ENCODE results near the gene FAM53B. TPM values are rescaled to one million over a fixed set of nuclear protein-coding genes. Genes with fewer than 3 reads are reported as not detected.

FAM53B gene
- total RNA-seq, 4 donors from 2014 or later, result 72.7 to 92.1 (median 80.5) TPM

GRCh38 chr10:124693801-124694416, 50.3 kb downstream of the FAM53B start:
- Histone ChIP-seq H3K27me3 (no peaks in the 10 kb centered on the region), H3K36me3 (peaks cover 0 to 40% (median 0%) of the 10 kb centered on the region in 3 donors), H3K4me3 (no peak overlapping the region), H3K4me1 (peaks cover 0 to 34% (median 27%) of the 10 kb centered on the region in 4 donors), H3K9me3 (no peaks in the 10 kb centered on the region), H3K27ac (peak overlapping the region; percentile 38 to 83 (median 47))
- TF ChIP-seq POLR2A (IDR thresholded peaks at IDR 0.05), result no peak
- no peak for TF ChIP-seq CTCF (IDR thresholded peaks at IDR 0.05)
- no peak for DNase-seq

- no peak for DNase-seq
- H3K4me1 ChIP-seq, result peaks cover 0 to 33% (median 23%) of the 10 kb centered on the region in 4 donors
- TF ChIP-seq POLR2A (IDR thresholded peaks at IDR 0.05), result no peak
- TF ChIP-seq CTCF (IDR thresholded peaks at IDR 0.05), result no peak
- H3K27ac ChIP-seq, result peak overlapping the region in 1 of 4 donors; percentile 83
- no peaks in the 10 kb centered on the region for H3K27me3 ChIP-seq
- peaks cover 0 to 40% (median 0%) of the 10 kb centered on the region in 3 donors for H3K36me3 ChIP-seq
- H3K9me3 ChIP-seq, result no peaks in the 10 kb centered on the region
- no peak overlapping the region for H3K4me3 ChIP-seq
Measured at GRCh38 chr10:124693396-124693795, 50.8 kb downstream of the FAM53B start.

GRCh38 chr10:124692100-124692446, 52.1 kb downstream of the FAM53B start:
- Histone ChIP-seq H3K27ac (peak overlapping the region in 1 of 4 donors; percentile 21), H3K4me1 (peaks cover 0 to 25% (median 14%) of the 10 kb centered on the region in 4 donors), H3K36me3 (peaks cover 0 to 40% (median 0%) of the 10 kb centered on the region in 3 donors), H3K9me3 (no peaks in the 10 kb centered on the region), H3K4me3 (no peak overlapping the region), H3K27me3 (no peaks in the 10 kb centered on the region)
- no peak for TF ChIP-seq POLR2A (IDR thresholded peaks at IDR 0.05)
- no peak for TF ChIP-seq CTCF (IDR thresholded peaks at IDR 0.05)
- DNase-seq, result no peak

GRCh38 chr10:124691421-124692099, 52.6 kb downstream of the FAM53B start:
- Histone ChIP-seq H3K36me3 (peaks cover 0 to 40% (median 0%) of the 10 kb centered on the region in 3 donors), H3K4me3 (no peak overlapping the region), H3K27ac (no peak overlapping the region), H3K9me3 (no peaks in the 10 kb centered on the region), H3K27me3 (no peaks in the 10 kb centered on the region), H3K4me1 (peaks cover 0 to 24% (median 11%) of the 10 kb centered on the region in 4 donors)
- TF ChIP-seq POLR2A (IDR thresholded peaks at IDR 0.05) (no peak), CTCF (IDR thresholded peaks at IDR 0.05) (no peak)
- DNase-seq, result no peak

- Histone ChIP-seq H3K27ac (no peak overlapping the region), H3K4me1 (peaks cover 0 to 26% (median 9%) of the 10 kb centered on the region in 4 donors)
Measured at GRCh38 chr10:124691002-124691401, 53.2 kb downstream of the FAM53B start.

More at GRCh38 chr10:124691002-124691401, 53.2 kb downstream of the FAM53B start:
- no peak overlapping the region for H3K4me3 ChIP-seq
- peaks cover 0 to 40% (median 0%) of the 10 kb centered on the region in 3 donors for H3K36me3 ChIP-seq
- TF ChIP-seq POLR2A (IDR thresholded peaks at IDR 0.05) (no peak), CTCF (IDR thresholded peaks at IDR 0.05) (no peak)
- H3K27me3 ChIP-seq, result no peaks in the 10 kb centered on the region
- no peaks in the 10 kb centered on the region for H3K9me3 ChIP-seq
- no peak for DNase-seq

Data from Peyer's patch (tissue), 4 donors.